HG03159 (cell line): ENCODE measurements around the gene OR2C3.
"Not testable (repeated sequence)": the region's sequence is repeated elsewhere in the genome, so short reads cannot be mapped to it uniquely, and the experiment has no call there.

Source experiments
- ATAC-seq: cut with Tn5 transposase; IDR thresholded peaks from one replicate; pipeline ENCODE4 v1.9.1; 2021; ENCODE audit warnings: mild to moderate bottlenecking, moderate library complexity; ENCODE audit not compliant: unreplicated experiment

OR2C3 gene

GRCh38 chr1:247536340-247536739 lies at the start of gene OR2C3:
Gene OR2C3, minus strand, starts transcription at chr1:247536440. Its CDS starts 3,929 bp downstream, at chr1:247532511.
- ATAC-seq: no peak

- no peak for ATAC-seq
These were observed 42.8 kb upstream of the OR2C3 start for GRCh38 chr1:247578946-247579460.

GRCh38 chr1:247576514-247576913 lies 40.3 kb upstream of the OR2C3 start:
- peak; percentile 56 for ATAC-seq

DNA sequence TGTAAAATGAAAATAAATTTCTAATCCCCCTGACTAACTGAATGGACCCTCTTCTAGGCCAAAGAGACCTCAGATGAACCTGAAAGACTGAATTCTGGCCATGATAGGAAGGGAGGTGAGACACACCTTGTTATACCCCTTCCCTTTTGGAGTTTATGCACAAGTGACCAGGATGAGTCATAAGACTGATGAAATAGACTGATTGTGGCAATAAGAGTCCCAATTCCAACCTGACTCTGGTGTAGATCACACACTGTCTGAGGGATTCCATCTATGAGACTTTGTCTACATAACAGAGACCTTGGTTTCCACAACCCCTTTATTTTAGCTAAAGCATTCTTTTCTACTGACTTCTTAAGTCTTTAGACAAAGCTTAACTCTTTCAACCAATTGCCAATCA lies 38.4 kb upstream of the OR2C3 start:
- ATAC-seq: no peak

GRCh38 chr1:247574236-247574635 lies 38.0 kb upstream of the OR2C3 start:
- no peak for ATAC-seq

DNA sequence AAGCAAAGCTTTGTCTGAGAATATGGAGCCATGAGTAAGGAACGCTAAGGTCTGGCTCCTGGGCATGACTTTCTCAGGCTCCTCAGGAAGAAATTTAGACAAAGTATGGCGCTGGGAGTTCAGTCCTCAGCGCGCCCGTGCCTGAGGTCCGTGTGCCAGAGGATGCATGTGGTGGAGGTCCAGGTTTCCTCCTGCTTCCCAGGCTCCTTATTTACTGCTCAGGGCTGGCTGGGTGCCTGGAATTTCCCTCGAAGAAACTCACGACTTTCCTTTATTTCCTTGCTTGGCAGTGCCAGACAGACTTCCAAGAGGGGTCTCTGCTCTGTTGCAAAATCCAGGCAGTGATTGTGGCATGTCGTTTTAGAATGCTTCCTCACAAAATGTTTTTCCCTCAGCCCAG lies 26.0 kb upstream of the OR2C3 start:
- ATAC-seq: no peak

DNA sequence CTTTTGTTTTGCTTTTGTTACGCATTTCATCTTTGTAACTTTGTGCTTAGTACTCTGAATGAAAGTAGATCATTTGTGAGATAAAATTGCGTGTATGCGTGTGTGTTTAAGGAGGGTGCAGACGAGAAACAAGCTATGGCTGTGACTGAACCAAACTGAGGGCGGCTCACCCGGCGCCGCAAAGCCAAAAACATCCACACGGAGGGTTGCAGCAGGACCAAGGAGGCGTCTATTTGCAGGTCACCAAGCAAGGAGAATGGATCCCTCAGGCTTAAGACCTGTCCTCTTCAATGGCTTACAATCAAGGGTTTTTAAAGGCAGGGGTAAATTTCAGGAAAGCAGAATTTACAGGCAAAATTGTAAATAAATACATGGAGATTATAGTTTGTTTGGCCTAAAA lies 25.5 kb upstream of the OR2C3 start:
- no peak for ATAC-seq

GRCh38 chr1:247557926-247558674 lies 21.9 kb upstream of the OR2C3 start:
- ATAC-seq: no peak

- no peak for ATAC-seq
These were observed 16.0 kb upstream of the OR2C3 start for GRCh38 chr1:247552231-247552630.

DNA sequence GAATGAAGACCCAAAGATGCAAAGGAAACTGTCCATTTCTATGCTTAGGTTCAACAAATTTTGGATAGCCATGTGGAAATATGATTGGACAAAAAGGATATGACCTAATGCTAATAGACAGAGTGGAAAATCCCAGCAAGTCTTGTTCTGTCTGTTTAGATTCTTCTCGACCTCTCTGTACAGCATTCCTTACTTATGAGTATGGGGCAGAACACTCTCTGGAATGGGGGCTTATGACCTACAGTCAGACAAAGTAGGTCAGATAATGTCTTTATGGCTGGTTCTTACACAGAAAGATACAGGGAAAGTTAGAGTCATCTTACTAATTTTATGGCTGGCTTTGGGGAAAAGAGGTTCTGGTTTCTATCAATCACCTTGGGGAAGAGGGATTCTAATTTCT lies 15.5 kb upstream of the OR2C3 start:
- ATAC-seq: no peak

DNA sequence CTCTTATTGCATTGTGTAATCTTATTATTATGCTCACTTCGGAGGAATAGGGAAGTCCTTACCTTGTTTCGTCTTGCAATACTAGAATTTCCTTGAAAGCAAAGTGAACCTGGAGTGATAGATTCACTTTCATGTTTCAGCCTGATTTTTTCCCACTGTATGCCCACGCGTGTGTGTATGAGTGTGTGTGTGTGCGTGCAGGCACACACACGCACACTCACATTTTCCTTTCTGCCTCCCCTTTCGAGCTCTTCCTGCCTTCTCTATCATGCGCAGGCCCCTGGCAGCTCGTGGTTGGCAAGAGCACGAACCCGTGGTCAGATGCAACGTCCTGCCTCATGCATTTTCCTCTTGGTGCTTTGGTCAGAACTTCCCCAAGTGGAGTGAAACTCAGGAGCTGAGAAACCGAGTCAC lies 12.5 kb upstream of the OR2C3 start, which contains the start of gene GCSAML:
TSS of gene GCSAML (plus strand) at position 366 of the 414 bp plus-strand sequence. CDS start 58 bp downstream, outside the sequence.
- ATAC-seq: no peak

GRCh38 chr1:247548092-247548491 lies 11.9 kb upstream of the OR2C3 start:
- ATAC-seq: no peak

DNA sequence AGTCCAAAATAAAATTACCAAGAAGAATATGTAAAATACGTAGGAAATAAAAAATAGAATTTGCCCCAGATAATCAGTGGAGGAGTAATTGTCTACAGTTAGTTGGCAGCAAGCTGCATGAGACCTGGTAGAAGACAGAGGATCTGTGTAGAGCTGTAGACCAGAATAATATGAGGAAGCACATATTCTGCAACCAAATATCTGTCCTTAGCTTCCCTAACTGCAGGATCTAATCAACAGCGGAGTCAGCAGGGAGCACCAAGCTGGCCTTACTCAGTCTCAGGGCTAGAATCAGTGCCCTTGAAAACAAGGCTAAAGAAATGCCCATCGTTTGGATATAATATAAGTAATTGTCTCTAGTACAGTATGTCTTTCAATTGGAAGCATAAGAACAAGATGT lies 6.6 kb upstream of the OR2C3 start:
- no peak for ATAC-seq

DNA sequence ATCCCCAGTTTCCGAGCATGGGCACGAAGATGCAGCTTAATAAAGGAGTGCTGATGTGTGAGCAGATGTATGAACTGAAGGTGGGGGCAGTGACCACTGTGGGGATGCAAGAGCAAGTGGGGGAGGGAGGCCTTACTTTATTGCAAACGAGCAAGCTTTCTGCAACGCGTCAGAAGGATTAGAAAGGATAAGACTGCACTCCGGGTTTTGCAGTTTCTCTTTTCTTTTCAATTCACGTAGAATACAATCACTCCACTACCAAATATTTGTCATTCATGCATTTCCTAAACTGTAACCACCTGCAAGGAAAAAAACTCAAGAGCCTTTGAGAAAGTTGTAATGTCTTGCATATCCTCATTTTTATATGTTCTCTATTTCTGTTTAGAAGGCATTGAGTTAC lies 4.3 kb upstream of the OR2C3 start:
- ATAC-seq: no peak

GRCh38 chr1:247539215-247539614 lies 3.0 kb upstream of the OR2C3 start:
- no peak for ATAC-seq

- no peak for ATAC-seq
These were observed 2.3 kb upstream of the OR2C3 start for GRCh38 chr1:247538561-247538960.

- ATAC-seq: no peak
These were observed 838 bp downstream of the OR2C3 start for GRCh38 chr1:247535402-247535801.

DNA sequence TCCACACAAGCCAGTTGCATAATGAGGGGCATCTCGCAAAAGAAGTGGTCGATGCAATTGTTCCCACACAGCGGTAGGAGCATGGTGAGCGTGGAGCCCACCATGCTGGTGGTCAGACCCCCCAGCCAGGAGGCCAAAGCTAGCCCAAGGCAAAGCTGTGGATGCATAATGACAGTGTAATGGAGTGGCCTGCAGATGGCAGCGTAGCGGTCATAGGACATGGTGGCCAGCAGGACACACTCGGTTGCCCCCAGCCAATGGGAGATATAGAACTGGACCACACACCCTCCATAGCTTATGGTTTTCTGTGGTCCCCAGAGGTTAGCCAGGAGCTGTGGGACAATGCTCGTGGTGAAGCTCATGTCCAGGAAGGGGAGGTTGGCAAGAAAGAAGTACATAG lies 4.3 kb downstream of the OR2C3 start:
- no peak for ATAC-seq

DNA sequence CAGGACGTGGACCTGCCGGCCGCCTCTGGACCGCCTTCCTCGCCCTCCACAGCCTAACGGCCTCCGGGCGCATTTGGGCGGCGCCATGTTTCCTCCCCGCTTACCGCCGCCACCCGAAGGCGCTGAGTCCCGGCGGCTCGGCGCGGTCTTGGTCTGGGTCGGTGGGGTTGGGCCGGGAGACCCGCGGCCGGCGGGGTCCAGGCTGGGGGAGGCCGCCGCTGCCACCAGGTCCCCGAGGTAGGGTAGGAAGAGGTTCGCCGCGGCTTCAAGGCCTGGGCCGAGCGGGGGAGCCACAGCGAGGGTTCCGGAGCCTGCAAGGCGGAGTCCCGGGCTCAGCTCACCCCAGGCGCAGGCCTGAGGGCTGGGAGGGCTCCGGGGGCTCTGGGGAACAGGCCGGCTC lies 5.5 kb downstream of the OR2C3 start:
- ATAC-seq: no peak

- no peak for ATAC-seq
These were observed 6.4 kb downstream of the OR2C3 start for GRCh38 chr1:247529771-247530355.

DNA sequence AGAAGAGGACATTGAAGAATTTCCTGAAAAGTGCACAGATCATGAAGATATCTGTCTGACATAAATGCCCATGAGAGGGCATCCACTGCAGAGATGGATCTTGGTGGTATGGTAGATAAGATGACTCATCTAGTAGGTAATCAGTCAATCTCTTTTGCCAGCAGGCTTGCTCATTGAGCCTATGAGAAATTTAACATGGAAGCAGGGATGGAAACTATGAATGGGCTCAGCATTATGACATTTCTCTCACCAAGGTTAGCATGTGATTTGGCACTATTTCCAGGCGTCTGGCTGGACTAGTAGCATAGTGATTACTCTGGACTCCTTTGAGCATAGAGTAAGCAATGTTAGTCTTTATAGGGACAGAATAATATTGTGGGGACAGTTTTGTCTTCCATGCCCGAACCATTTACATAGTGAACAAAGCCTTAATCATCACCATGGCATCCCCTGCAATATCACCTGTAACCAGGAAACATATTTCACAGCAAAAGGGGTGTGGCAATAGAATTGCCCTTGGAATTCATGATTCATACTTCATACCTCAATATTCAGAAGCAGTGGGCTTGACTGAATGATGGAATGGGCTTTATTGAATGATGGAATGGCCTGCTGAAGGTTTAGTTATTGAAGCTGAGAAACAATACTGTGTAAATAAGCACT lies 7.3 kb downstream of the OR2C3 start:
- ATAC-seq: no peak

GRCh38 chr1:247521886-247522285 lies 14.4 kb downstream of the OR2C3 start:
- not testable (repeated sequence) for ATAC-seq
